ENCODE data around the gene MRPL58. TPM values are rescaled to one million over a fixed set of nuclear protein-coding genes. Genes with fewer than 3 reads are reported as not detected.

Gene MRPL58
- polyA plus RNA-seq, 3 donors: 18.9 to 52.6 (median 44.4) TPM

GRCh38 chr17:74999523-74999922, 12.9 kb upstream of the MRPL58 start:
- no peak for TF ChIP-seq CTCF (IDR thresholded peaks at IDR 0.05)
- no peak overlapping the region for H3K4me3 Mint-ChIP-seq
- H3K9ac ChIP-seq (ENCODE audit: insufficient read depth, low read length, poor library complexity, severe bottlenecking): no peak overlapping the region
- H3K4me2 ChIP-seq (replicated peaks; ENCODE audit: extremely low read depth, low read length, poor library complexity, severe bottlenecking): no peak overlapping the region
- H3K4me1 Mint-ChIP-seq: peaks cover 15% of the 10 kb centered on the region
- H3K27ac Mint-ChIP-seq: no peak overlapping the region
- H3K27me3 Mint-ChIP-seq (ENCODE audit: low read depth in 3 of 3): peaks cover 2 to 3% (median 2%) of the 10 kb centered on the region in 3 donors
- H3K27ac ChIP-seq (ENCODE audit: low read depth in 1 of 2, low read length in 2 of 2): no peak overlapping the region
- no peaks in the 10 kb centered on the region for H3K36me3 ChIP-seq (replicated peaks in 1 of 2; ENCODE audit: control insufficient read depth in 1 of 2, insufficient read depth in 2 of 2, low read length in 2 of 2)
- no peaks in the 10 kb centered on the region for H4K20me1 ChIP-seq (ENCODE audit: insufficient read depth, low read length)
- H3K79me2 ChIP-seq (ENCODE audit: insufficient read depth, low read length): no peaks in the 10 kb centered on the region
- no peak for DNase-seq
- peaks cover 0 to 2% (median 0%) of the 10 kb centered on the region in 7 donors for H3K9me3 Mint-ChIP-seq
- H3K4me1 ChIP-seq (ENCODE audit: control insufficient read depth in 1 of 2, insufficient read depth in 2 of 2, low read length in 2 of 2): no peaks in the 10 kb centered on the region
- no peak overlapping the region for H3K4me3 ChIP-seq (replicated peaks in 1 of 3; ENCODE audit: low read depth in 2 of 3, low read length in 3 of 3)
- WGBS (ENCODE audit: insufficient coverage): 89% methylated on average over 3 of the region's 4 CpGs
- H2AFZ ChIP-seq (ENCODE audit: insufficient read depth, low read depth, low read length, poor library complexity, severe bottlenecking): no peak overlapping the region
- no peaks in the 10 kb centered on the region for H3K9me3 ChIP-seq (replicated peaks in 1 of 2; ENCODE audit: control insufficient read depth in 1 of 2, insufficient read depth in 1 of 2, low read length in 2 of 2)
- H3K27me3 ChIP-seq (ENCODE audit: control insufficient read depth in 2 of 2, insufficient read depth in 2 of 2, low read length in 2 of 2): no peaks in the 10 kb centered on the region
- no peaks in the 10 kb centered on the region for H3K36me3 Mint-ChIP-seq
- intact Hi-C loops (cut with micrococcal nuclease): no loop called here

- H3K36me3 ChIP-seq (replicated peaks in 1 of 2; ENCODE audit: control insufficient read depth in 1 of 2, insufficient read depth in 2 of 2, low read length in 2 of 2): no peaks in the 10 kb centered on the region
- H3K27ac Mint-ChIP-seq: peak overlapping the region in 1 of 7 donors; percentile 23
- no peak overlapping the region for H3K27ac ChIP-seq (ENCODE audit: low read depth in 1 of 2, low read length in 2 of 2)
- peaks cover 2 to 6% (median 4%) of the 10 kb centered on the region in 3 donors for H3K27me3 Mint-ChIP-seq (ENCODE audit: low read depth in 3 of 3)
- H3K9me3 ChIP-seq (replicated peaks in 1 of 2; ENCODE audit: control insufficient read depth in 1 of 2, insufficient read depth in 1 of 2, low read length in 2 of 2): no peaks in the 10 kb centered on the region
- no peak overlapping the region for H3K4me2 ChIP-seq (replicated peaks; ENCODE audit: extremely low read depth, low read length, poor library complexity, severe bottlenecking)
- 71% methylated on average over 12 of the region's 15 CpGs for WGBS (ENCODE audit: insufficient coverage)
- no peaks in the 10 kb centered on the region for H3K79me2 ChIP-seq (ENCODE audit: insufficient read depth, low read length)
- no peaks in the 10 kb centered on the region for H4K20me1 ChIP-seq (ENCODE audit: insufficient read depth, low read length)
- no peaks in the 10 kb centered on the region for H3K4me1 ChIP-seq (ENCODE audit: control insufficient read depth in 1 of 2, insufficient read depth in 2 of 2, low read length in 2 of 2)
- TF ChIP-seq CTCF (IDR thresholded peaks at IDR 0.05): no peak
- DNase-seq: no peak
- intact Hi-C loops (cut with micrococcal nuclease): loop anchor here in 1 of 2 donors (5.0 kb wide), 1 partner anchor 40 kb away; no protein-coding TSS in a partner anchor
- no peak overlapping the region for H3K4me3 Mint-ChIP-seq
- no peak overlapping the region for H2AFZ ChIP-seq (ENCODE audit: insufficient read depth, low read depth, low read length, poor library complexity, severe bottlenecking)
- H3K36me3 Mint-ChIP-seq: no peaks in the 10 kb centered on the region
- H3K4me3 ChIP-seq (replicated peaks in 1 of 3; ENCODE audit: low read depth in 2 of 3, low read length in 3 of 3): no peak overlapping the region
- no peaks in the 10 kb centered on the region for H3K27me3 ChIP-seq (ENCODE audit: control insufficient read depth in 2 of 2, insufficient read depth in 2 of 2, low read length in 2 of 2)
- H3K9me3 Mint-ChIP-seq: no peaks in the 10 kb centered on the region
- H3K9ac ChIP-seq (ENCODE audit: insufficient read depth, low read length, poor library complexity, severe bottlenecking): peak overlapping the region; percentile 27
- H3K4me1 Mint-ChIP-seq: peaks cover 15% of the 10 kb centered on the region
Observed at GRCh38 chr17:75001915-75002843, 10.3 kb upstream of the MRPL58 start.
